SKM-1 treated with dmso at 0.1 percent for 144 hours (cell line): ENCODE results near the gene FLCN.
"Not testable (repeated sequence)": the region's sequence is repeated elsewhere in the genome, so short reads cannot be mapped to it uniquely, and the experiment has no call there.

Experiments used
- DNase-seq: peaks from one replicate; lab custom pipeline; 2025; ENCODE audit not compliant: unreplicated experiment; lab: John Stamatoyannopoulos, UW

Gene FLCN

DNA sequence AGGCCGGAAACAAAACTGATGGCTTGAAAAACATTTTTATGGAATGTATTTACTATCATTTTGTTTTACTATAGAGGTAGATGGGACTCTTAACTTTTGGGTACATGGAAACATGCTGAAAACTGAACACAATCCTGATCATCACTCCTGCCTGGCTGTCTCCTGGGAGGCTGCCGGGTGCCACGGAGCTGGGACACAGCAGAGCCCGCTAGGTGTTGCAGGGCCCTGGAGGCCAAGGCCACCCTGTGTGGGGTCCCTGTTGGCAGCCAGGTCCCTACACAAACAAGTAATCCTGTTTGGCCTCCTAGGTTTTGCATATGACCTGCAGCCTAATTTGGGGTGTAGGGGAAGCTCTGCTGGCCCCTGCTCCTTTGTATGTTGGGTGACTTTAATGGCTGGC is 48.4 kb downstream of the FLCN start:
- no peak for DNase-seq

DNA sequence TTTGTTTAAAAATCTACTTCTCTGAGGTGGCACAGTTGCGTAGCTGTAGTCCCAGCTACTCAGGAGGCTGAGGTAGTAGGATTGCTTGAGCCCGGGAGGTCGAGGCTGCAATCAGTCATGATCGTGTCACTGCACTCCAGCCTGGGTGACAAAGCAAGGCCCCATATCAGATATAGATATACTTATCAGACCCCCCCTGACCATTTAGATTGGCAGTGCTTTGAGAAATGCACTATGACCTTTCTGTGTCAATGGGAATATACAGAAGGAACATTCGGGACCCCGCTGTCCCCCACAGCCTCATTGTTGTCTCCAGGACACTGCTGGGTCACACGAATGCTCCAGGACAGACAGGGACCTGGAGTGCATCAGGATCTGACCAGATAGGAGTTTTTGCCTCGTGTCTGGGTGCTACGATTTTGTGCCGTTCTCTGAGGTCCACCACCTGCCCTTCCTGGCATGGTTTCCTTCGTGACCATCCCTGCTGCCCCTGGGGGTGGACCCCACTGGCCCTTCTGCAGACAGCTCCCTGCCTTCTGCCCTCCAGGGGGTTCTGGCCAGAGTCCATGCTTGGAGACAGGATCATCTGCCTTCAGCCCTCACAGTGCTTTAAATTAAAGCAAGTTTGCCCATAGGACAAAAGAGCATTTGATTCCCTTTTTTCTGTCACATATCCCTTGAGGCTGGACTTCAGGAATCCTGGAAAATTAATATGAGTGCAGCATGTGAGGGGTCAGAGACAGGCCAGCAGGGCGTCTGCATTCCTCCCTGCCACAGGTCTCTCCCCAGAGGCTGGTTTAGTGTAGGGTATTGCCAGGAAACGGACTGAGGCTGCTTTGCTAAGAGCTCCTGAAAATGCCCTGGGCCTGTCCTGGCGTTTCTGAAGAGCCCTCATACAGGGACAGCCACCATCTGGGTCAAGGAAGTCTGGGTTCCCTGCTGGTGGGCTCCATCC is 50.1 kb downstream of the FLCN start:
- DNase-seq: no peak

DNA sequence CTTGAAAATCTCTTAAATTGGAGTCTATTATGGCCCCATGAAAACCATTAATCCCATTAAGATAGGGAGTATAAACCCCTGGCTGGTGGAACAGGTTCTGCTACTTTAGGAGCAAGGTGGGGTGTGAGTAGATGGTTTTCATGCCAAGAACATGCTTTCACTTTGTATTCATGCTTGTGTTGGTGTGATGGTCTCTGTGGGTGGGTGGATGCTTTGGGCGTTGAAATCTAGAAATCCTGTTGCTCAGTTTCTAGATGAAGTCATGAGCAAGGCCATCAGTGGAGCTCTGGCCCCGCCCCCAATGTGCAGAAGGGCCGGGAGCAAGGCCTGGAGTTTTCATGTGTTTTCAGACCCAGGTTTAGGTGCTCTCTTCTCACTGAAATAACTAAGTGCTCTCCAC is 50.9 kb downstream of the FLCN start:
- no peak for DNase-seq

DNA sequence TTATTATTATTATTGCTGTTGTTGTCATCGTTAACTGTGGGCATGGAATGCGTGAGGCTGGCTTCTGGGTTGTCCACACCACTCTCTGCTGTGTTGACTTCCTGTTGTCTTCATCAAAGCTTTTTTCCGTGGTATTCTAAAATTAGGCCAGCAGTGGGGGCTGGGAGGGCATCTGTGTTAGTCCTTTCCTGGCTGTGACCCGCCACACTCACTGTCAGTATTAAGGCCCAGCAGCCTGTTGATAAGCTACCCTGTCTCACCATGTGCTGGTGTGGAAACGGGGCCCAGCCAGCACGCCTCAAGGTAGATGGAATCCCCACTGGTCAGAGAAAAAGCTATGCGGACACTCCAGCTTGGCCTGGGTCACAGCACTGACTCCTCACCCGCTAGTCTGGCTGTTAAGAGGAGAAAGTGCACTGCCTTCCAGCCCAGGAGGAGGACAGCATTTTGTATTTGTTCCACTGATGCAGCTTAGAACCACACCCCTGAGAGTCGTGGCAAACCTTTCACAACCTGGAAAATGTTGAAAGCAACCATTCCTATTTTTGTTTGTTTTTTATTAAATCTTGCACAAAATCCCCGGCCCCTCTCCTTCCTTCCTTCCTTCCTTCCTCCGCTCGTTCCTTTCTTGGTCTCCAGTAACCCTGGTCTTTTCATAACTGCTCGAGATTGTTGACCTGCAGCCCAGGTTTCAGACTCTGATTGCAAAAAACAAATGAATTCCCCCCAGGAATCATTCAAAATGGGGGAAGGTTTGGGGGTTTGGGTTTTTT is 51.8 kb downstream of the FLCN start:
- DNase-seq: not testable (repeated sequence)

DNA sequence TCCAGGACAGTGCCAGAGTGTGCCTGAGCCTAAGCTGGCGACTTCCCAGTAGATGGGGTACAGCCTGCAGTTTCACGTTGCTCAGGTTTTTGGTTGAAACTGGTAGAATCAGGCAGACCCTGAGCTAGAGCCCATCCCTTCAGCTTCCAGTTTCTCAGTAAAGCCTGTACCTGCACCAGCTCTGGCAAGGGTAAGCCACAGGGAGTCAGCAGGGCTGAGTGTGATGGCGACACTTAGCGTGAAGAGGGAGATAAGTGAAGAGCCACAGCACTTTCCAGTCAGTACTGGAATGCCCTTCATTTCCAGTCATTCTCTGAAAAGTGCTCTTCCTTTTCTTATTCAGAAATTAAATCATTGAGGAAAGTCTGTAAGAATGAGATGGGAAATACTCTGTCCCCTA is 53.2 kb downstream of the FLCN start:
- no peak for DNase-seq

DNA sequence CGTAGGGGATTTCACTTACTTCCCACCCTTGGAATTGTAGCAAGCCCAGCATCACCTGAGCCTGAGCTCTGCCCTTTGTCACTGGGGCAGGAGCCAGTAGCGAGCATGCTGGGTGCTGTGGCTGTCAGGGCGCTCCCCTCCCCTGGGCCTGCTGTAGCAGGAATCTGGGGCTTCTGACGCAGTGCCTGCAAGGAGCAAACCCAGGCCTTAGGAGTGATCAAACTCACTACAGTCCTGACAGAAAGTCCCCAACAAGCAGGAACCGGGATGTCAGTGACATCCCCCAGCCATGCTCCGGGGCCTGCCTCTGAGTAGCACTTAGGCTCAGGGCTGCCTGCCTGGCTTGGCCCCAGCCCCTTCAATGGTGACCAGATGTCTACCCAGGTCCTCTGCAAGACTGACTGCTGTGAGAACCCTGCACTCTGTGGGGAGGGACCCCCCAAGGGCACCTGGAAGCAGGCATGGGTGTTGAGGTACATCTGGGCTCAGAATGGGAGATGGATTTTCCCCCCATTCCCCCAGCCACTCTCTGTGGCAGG is 54.3 kb downstream of the FLCN start:
- DNase-seq: no peak

DNA sequence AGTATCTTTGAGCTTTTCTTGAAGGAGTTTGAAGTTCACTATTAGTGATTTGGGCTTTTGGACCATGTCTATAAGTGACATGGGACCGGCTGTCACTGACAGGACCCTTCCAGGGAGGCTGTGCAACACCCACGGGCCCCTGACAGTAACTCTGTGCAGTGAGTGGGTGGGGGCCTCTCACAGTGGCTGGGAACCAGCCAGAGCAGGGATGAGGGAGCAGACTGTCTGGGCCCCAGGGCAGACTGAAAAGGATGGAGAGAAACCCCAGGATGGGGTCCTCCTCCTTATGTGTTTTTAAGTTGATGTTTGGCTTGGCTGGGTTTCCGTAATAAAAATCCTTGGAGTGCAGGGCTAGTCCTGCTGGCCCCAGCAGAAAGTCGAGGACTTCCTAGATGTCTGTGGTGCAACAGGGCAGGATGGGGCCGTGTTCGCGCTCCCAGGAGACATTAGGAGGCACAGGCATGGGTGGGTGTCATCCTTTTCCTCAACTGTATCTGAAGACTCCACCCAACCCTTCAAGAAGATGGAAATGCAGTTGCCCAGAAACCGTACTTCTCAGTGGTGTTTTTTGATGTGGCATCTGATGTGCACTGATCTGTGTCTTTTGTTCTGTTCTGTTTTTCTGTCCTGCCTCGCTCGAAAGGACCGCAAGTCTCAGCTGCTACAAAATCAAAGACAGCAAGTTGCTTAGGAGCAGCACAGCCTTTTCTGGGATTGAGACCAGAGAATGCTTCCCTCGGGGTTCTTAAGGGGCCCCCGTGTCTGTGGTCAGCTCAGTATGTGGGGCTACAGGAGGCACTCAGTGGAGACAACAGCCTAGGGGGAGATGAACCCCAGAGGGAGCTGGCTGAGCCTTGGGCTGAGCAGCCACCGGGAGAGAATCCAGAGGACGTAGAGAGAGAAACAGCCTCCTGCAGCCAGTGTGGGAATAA is 55.0 kb downstream of the FLCN start:
- DNase-seq: no peak

DNA sequence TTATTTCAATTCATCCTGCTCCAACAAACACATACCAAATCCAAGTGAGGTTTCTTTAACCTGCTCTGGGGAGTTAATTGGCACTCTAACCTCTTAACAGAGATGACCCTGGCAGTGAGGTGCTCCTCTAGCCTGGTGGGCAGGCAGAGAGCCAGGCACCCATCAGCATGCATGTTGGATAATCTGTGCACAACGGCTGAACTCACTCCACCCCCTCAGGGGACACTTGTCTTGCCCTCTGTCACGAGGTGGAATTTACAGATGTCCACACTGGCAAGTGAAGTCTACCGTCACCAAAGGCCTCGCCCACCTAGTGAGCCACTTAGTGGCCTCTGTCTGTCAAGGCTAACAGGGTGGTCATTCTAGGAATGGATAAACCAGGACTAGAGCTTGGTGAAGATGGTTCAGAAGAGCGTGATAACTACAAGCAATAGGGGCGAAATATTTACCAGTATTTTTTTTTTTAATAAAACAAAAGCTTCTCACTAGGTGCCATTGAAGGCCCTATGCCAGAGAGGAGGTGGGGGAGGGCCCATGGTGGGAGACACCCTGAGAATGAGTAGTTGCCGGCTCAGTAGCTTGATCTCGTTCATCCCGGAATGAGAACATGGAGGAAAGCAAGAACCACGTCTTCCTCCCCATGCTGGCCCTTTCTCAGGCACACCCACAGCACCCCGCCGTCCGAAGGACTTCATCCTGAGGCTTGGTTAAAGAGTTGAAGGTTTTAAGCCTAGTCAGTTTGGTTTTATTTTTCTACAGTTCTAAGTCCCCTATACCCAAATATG is 56.0 kb downstream of the FLCN start:
- DNase-seq: no peak

DNA sequence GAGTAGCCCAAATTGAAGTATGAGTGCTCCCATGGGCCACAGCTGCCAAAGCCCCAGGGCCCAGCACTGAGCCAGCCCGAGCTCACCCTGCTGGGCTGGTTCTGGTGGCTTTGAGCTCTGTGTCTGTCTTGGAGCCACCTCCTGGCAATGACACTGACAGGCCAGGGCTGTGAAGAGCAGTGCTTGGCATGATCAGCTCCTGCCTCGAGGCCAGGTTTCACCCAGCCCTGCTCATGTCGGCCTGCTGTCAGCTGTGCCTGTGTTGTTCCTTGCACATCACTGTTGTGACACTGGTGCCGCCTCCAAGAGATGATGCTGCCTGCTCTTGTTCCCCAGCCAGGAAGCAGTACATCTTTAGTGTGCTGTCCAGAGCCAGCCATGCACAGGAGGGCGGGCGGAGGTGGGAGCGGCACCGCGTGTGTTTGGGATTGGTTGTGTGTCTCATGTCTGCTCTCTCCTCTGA is 56.8 kb downstream of the FLCN start:
- no peak for DNase-seq

DNA sequence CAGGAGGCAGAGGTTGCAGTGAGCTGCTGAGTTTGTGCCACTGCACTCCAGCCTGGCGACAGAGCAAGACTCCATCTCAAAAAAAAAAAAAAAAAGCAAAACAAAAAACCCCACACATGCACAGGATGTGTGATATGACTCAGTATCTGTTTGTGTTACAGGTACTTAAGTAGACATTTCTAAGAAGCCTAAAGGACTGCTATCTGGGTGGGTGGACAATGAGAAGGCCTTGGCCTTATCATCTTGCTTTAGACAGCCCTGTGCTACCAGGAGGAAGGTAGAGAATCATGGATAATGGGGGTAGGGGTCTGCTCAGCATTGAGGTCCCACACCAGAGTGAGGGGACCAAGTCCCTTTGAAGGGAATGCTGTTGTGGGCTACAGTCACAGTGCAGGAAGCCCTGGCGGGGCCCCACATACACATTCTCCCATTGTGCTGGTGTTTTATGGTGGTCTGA is 57.6 kb downstream of the FLCN start:
- DNase-seq: no peak

DNA sequence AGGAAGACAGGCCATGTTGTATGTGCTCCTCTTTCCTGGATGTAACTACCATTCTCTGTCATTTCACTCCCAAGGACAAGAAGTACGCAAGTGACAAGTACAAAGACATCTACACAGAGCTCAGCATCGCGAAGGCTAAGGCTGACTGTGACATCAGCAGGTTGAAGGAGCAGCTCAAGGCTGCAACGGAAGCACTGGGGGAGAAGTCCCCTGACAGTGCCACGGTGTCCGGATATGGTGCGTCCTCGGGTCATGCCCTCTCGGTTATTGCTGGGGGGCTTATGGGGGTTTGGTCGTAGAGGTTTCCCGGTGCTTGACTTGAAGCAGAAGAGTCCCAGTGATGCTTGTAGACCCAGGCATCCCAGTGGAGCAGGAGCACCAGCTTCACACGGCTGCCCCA is 59.8 kb downstream of the FLCN start:
- no peak for DNase-seq

DNA sequence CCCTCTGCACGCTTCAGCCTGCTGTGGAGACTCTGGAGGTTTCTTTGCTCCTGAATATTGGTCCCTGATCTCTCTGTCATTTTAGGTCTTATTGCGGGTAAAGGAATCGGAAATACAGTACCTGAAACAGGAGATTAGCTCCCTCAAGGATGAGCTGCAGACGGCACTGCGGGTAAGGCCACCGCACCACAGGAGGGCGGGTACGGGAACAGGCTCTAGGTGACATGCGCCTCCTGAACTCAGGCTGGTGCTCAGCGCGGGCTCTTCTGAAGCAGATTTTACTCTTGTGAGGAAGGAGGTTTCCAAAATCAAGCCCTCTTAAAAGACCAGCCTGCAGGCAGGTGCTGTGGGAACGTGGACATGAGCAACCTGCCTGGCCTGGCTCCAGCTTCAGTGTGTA is 60.6 kb downstream of the FLCN start:
- no peak for DNase-seq

DNA sequence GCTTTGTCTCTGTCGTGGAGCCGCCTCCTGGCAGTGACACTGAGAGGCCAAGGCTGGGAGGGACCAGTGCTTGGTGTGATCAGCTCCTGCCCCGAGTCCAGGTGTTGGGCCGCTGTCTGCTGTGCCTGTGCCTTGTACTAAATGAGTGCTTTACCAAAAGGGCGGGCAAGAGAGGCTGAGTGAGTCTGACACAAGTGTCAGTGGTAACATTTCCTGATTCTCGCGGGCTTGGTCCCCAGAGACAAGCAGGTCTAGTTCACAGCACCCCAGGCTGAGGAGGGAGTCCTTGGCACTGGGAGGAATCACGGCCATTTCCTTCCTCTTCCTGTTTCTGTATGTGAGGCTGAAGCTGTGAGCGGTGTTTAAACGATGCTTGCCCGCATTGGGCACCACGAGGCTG is 61.1 kb downstream of the FLCN start:
- no peak for DNase-seq

DNA sequence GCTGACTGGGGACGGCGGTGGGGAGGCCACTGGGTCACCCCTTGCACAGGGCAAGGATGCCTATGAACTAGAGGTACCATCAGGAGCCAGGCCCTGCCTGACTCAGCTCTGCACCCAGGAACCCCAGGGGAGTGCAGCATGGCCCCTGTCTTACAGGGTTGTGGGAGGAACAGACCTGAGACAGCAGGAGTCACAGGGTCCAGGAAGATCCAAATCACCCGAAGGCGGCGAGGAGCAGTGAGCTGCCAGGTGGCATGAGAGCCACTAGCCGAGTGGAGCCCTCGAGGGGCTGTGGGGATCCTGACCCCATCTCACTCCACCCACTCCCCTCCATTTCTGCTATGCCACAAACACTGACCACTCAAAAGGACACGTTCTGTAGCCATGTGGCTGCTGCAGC is 61.6 kb downstream of the FLCN start:
- DNase-seq: no peak

DNA sequence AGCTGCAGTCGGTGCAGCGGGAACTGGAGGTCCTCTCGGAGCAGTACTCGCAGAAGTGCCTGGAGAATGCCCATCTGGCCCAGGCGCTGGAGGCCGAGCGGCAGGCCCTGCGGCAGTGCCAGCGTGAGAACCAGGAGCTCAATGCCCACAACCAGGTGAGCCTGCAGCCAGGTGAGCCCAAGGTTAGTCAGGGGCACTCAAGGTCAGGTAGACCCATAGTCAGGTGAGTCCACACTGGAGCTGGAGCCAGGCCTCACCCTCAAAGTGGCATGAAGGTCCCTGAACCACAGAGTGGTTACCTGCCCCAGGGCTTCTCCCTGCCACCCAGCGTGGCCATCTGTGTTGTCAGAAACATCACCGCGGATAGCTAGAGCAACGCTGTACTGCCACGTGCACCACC is 63.0 kb downstream of the FLCN start:
- DNase-seq: no peak

DNA sequence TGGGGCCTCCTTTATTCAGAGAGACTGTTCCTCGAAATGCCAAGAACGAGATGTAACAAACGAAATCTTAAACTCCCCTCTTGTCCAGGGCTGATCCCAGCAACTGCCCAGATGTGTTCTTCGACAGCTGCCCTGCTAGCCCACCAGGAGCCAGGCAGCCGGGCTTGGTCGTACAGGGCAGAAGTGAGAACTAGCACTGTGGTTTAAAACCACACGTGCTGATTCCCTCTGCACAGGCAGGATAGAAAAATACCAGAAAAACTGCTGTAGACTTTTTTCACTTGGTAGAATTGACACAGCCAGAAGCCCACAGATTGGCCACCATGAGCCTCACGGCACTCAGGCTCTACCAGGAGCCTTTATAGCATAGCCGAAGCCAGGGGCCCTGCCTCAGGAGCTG is 64.0 kb downstream of the FLCN start:
- DNase-seq: no peak

DNA sequence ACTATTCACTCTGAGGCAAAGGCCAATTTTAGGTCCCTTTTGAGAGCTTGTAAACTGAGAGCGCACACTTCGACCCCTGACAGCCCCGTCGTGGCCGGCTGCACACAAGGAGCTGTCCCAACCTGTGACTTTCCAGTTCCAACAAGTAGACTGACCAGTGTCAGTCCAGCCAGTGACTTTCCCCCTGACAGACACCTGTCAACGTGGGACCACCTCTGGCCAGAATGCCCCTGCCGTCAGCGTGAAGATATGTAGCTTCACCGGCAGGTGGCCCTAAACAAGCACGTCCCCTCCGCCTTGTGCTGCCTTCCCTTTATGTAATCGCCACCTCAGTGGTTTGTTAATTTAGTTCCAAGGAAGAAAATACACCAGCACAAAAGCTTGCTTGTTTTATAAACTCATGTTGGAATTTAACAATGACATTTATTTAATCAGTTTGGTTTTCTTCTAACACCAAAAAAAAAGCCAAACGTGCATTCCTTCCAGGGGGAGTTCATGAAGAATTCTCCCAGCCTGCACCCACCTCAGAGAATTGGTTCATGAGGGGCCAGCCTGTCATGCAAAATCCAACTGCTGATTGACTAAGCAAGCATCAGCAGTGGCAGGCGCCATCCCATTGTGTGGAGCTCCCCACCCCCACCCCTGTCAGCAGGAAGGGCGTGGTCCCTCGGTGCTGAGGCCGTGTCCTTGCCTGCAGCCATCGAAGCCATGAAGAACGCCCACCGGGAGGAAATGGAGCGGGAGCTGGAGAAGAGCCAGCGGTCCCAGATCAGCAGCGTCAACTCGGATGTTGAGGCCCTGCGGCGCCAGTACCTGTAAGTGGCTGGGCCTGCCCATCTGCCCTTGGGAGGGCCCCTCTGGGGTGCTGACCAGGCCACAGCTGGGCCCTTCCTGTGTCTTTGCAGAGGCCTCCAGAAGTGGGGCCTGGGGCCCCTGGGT is 64.7 kb downstream of the FLCN start:
- DNase-seq: no peak

DNA sequence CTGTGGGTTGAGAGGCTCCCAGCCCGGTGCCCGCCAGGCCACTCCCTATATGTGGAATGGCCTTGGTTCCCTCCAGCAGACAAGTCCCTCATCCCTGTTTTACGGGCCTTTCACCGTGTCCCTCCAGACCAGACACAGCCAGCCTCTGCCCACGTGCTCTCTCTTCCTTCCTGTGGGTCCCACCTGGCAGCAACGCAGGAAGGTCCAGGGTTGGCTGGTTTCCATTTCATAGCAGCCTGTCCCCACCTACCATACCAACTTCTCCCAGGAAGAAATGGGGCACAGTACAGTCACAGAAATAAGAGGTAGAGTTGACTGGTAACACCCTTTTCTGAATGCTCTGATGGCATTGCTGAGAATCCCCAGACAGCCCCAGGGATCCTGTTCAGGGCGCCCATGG is 65.8 kb downstream of the FLCN start:
- DNase-seq: no peak
